ENCODE results near the gene FGG. TPM values are rescaled to one million over a fixed set of nuclear protein-coding genes. Genes with fewer than 3 reads are reported as not detected.

The FGG gene
- under 1 TPM; 0.24 to 0.42 TPM for total RNA-seq
- long read RNA-seq: 0 reads

- intact Hi-C loops (cut with DNase I): loop anchor here in 1 of 2 donors (10.0 kb wide), 1 partner anchor 58 kb away; the partner anchor contains the start of gene PLRG1
- DNase-seq: no peak
- ATAC-seq: no peak
These were observed at the start of gene FGG for GRCh38 chr4:154612472-154613414. TSS of gene FGG (minus strand) at chr4:154612656. CDS start at chr4:154612609, 47 bp downstream.

- intact Hi-C loops (cut with DNase I): no loop called here
- peak in 1 of 2 donors; percentile 29 for ATAC-seq
- no peak for DNase-seq
These were observed 47.6 kb upstream of the FGG start for GRCh38 chr4:154660052-154660451.

GRCh38 chr4:154658680-154659405, 46.4 kb upstream of the FGG start:
- no peak for DNase-seq
- no peak for ATAC-seq
- intact Hi-C loops (cut with DNase I): no loop called here

- intact Hi-C loops (cut with DNase I): no loop called here
- DNase-seq (no peak), ATAC-seq (no peak)
These were observed 31.0 kb upstream of the FGG start for GRCh38 chr4:154643493-154643892.

- no peak for ATAC-seq
- intact Hi-C loops (cut with DNase I): no loop called here
- no peak for DNase-seq
These were observed 30.0 kb upstream of the FGG start for GRCh38 chr4:154642373-154643009.

GRCh38 chr4:154640999-154641398, 28.5 kb upstream of the FGG start:
- ATAC-seq (no peak), DNase-seq (no peak)
- intact Hi-C loops (cut with DNase I): no loop called here

- DNase-seq: no peak
- intact Hi-C loops (cut with DNase I): loop anchor here in 1 of 2 donors (10.0 kb wide), 1 partner anchor 141 kb away; no protein-coding TSS in a partner anchor
- ATAC-seq: no peak
These were observed 21.6 kb upstream of the FGG start for GRCh38 chr4:154634058-154634457.

GRCh38 chr4:154631828-154632227, 19.4 kb upstream of the FGG start:
- no peak for ATAC-seq
- no peak for DNase-seq
- intact Hi-C loops (cut with DNase I): loop anchor here in 1 of 2 donors (10.0 kb wide), 1 partner anchor 143 kb away; no protein-coding TSS in a partner anchor

GRCh38 chr4:154630324-154630723, 17.9 kb upstream of the FGG start:
- intact Hi-C loops (cut with DNase I): loop anchor here in 1 of 2 donors (10.0 kb wide), 1 partner anchor 144 kb away; no protein-coding TSS in a partner anchor

GRCh38 chr4:154626793-154627484, 14.5 kb upstream of the FGG start:
- intact Hi-C loops (cut with DNase I): no loop called here
- ATAC-seq: peak; percentile 92 to 98
- DNase-seq: peak; percentile 67

More at GRCh38 chr4:154630324-154630723, 17.9 kb upstream of the FGG start:
- ATAC-seq: no peak
- DNase-seq: no peak

GRCh38 chr4:154625971-154626370, 13.5 kb upstream of the FGG start:
- intact Hi-C loops (cut with DNase I): no loop called here
- DNase-seq (no peak), ATAC-seq (no peak)

- ATAC-seq (no peak), DNase-seq (no peak)
- intact Hi-C loops (cut with DNase I): no loop called here
These were observed 11.5 kb upstream of the FGG start for GRCh38 chr4:154623995-154624394.

GRCh38 chr4:154623436-154623835, 11.0 kb upstream of the FGG start:
- ATAC-seq: no peak
- DNase-seq: no peak
- intact Hi-C loops (cut with DNase I): no loop called here

GRCh38 chr4:154622598-154622997, 10.1 kb upstream of the FGG start:
- intact Hi-C loops (cut with DNase I): no loop called here
- peak in 1 of 2 donors; percentile 11 for ATAC-seq
- no peak for DNase-seq

GRCh38 chr4:154620111-154620510, 7.7 kb upstream of the FGG start:
- intact Hi-C loops (cut with DNase I): no loop called here

GRCh38 chr4:154618708-154619315, 6.4 kb upstream of the FGG start:
- intact Hi-C loops (cut with DNase I): loop anchor here (1.0 to 10.0 kb wide), 2 partner anchors 64 to 67 kb away; partner anchors contain the start of gene PLRG1 (in 1 of the 2)
- ATAC-seq: peak in 1 of 2 donors; percentile 34
- peak; percentile 53 for DNase-seq

More at GRCh38 chr4:154620111-154620510, 7.7 kb upstream of the FGG start:
- no peak for DNase-seq
- ATAC-seq: no peak

GRCh38 chr4:154617820-154618317, 5.4 kb upstream of the FGG start:
- no peak for DNase-seq
- intact Hi-C loops (cut with DNase I): loop anchor here (1.0 to 10.0 kb wide), 2 partner anchors 63 to 66 kb away; partner anchors contain the start of gene PLRG1 (in 1 of the 2)
- no peak for ATAC-seq

- intact Hi-C loops (cut with DNase I): loop anchor here in 1 of 2 donors (10.0 kb wide), 1 partner anchor 62 kb away; the partner anchor contains the start of gene PLRG1
- DNase-seq (no peak), ATAC-seq (no peak)
These were observed 4.3 kb upstream of the FGG start for GRCh38 chr4:154616731-154617130.

All from left cardiac atrium (tissue), 4 donors.